GM18507 (cell line): ENCODE data around the gene PEDS1.
"Not testable (repeated sequence)": the region's sequence is repeated elsewhere in the genome, so short reads cannot be mapped to it uniquely, and the experiment has no call there.

ENCODE experiments used
- DNase-seq: peaks from one replicate; pipeline ENCODE4 v3.0.0; 2011; ENCODE audit warnings: low read depth; ENCODE audit not compliant: insufficient read length; ENCODE audit errors: extremely low spot score
- FAIRE-seq: peaks from 2 replicates; lab custom pipeline; 2011; peaks lifted over from hg19 to GRCh38; lab: Jason Lieb, UNC

Gene PEDS1

GRCh38 chr20:50153500-50154377 is at the start of gene PEDS1:
Gene PEDS1 (minus strand): TSS chr20:50153723. CDS start chr20:50153637, 86 bp downstream.
- FAIRE-seq = peak; percentile 68
- DNase-seq = peak; percentile 98

- DNase-seq (no peak), FAIRE-seq (no peak)
Measured at GRCh38 chr20:50202677-50203076, 49.2 kb upstream of the PEDS1 start.

- DNase-seq, FAIRE-seq: not testable (repeated sequence)
Measured at GRCh38 chr20:50201710-50202109, 48.2 kb upstream of the PEDS1 start.

- FAIRE-seq (no peak), DNase-seq (no peak)
Measured at GRCh38 chr20:50200482-50201104, 47.1 kb upstream of the PEDS1 start.

GRCh38 chr20:50199703-50200102 is 46.2 kb upstream of the PEDS1 start:
- no peak for FAIRE-seq

GRCh38 chr20:50198716-50199115 is 45.2 kb upstream of the PEDS1 start:
- FAIRE-seq (no peak), DNase-seq (no peak)

More at GRCh38 chr20:50199703-50200102, 46.2 kb upstream of the PEDS1 start:
- DNase-seq = no peak

GRCh38 chr20:50198180-50198666 is 44.7 kb upstream of the PEDS1 start:
- DNase-seq = no peak
- FAIRE-seq = no peak

- FAIRE-seq (no peak), DNase-seq (no peak)
Measured at GRCh38 chr20:50197463-50198179, 44.1 kb upstream of the PEDS1 start.

GRCh38 chr20:50196896-50197295 is 43.4 kb upstream of the PEDS1 start:
- DNase-seq (no peak), FAIRE-seq (no peak)

GRCh38 chr20:50196248-50196647 is 42.7 kb upstream of the PEDS1 start:
- no peak for FAIRE-seq

GRCh38 chr20:50195524-50196120 is 42.1 kb upstream of the PEDS1 start:
- DNase-seq (no peak), FAIRE-seq (no peak)

More at GRCh38 chr20:50196248-50196647, 42.7 kb upstream of the PEDS1 start:
- no peak for DNase-seq

GRCh38 chr20:50194831-50195523 is 41.5 kb upstream of the PEDS1 start:
- FAIRE-seq (no peak), DNase-seq (no peak)

GRCh38 chr20:50194422-50194830 is 40.9 kb upstream of the PEDS1 start:
- FAIRE-seq (no peak), DNase-seq (no peak)

GRCh38 chr20:50193836-50194421 is 40.4 kb upstream of the PEDS1 start:
- DNase-seq (no peak), FAIRE-seq (no peak)

GRCh38 chr20:50193199-50193835 is 39.8 kb upstream of the PEDS1 start:
- DNase-seq (no peak), FAIRE-seq (no peak)

- FAIRE-seq = no peak
- DNase-seq = no peak
Measured at GRCh38 chr20:50192364-50193198, 39.1 kb upstream of the PEDS1 start.

- no peak for FAIRE-seq
- DNase-seq = no peak
Measured at GRCh38 chr20:50191544-50192363, 38.2 kb upstream of the PEDS1 start.
